Measurements from ENCODE around the gene ZNF618. TPM values are rescaled to one million over a fixed set of nuclear protein-coding genes. Genes with fewer than 3 reads are reported as not detected.

The ZNF618 gene
- total RNA-seq, 1 experiment from 2014 or later = 22.0 TPM

DNA sequence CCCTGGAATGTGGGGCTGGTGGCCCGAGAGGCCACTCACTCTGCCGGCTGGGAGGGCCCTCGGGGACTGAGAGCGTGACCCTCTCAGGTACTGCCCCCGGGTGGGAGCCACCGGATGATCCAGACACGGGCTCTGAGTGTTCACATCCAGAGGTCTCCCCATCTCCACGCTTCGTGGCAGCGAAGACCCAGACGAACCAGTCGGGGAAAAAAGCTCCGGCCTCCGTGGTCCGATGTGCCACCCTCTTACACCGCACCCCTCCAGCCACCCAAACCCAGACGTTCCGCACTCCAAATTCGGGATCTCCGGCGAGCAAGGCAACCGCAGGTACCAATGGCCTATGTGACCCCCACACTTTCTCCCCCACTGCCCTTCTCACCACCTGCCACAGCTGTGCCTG lies 152.5 kb downstream of the ZNF618 start:
- POLR2A ChIA-PET = no interaction called here
- ATAC-seq = no peak
- no peak for DNase-seq (ENCODE audit: low spot score)
- H3K27ac Mint-ChIP-seq = no peak overlapping the region
- no peaks in the 10 kb centered on the region for H3K27me3 Mint-ChIP-seq (ENCODE audit: low read depth)
- H3K4me3 Mint-ChIP-seq = no peak overlapping the region
- peaks cover 7% of the 10 kb centered on the region for H3K4me1 Mint-ChIP-seq
- H3K9me3 Mint-ChIP-seq = peaks cover 8% of the 10 kb centered on the region
- CTCF ChIA-PET = no interaction called here
- TF ChIP-seq SMAD3 (CRISPR knock-in tag; IDR thresholded peaks at IDR 0.05; ENCODE audit: borderline replicate concordance) (no peak), NR3C1 (CRISPR knock-in tag; conservative IDR thresholded peaks at IDR 0.05; ENCODE audit: low read depth) (no peak), ATF2 (CRISPR knock-in tag; IDR thresholded peaks at IDR 0.05; ENCODE audit: borderline replicate concordance, low read depth) (no peak), USF1 (CRISPR knock-in tag; IDR thresholded peaks at IDR 0.05) (no peak), SMAD4 (CRISPR knock-in tag; IDR thresholded peaks at IDR 0.05) (no peak), ZSCAN18 (CRISPR knock-in tag; IDR thresholded peaks at IDR 0.05) (no peak), STAT6 (CRISPR knock-in tag; conservative IDR thresholded peaks at IDR 0.05; ENCODE audit: low read depth) (no peak), MLX (CRISPR knock-in tag; IDR thresholded peaks at IDR 0.05) (no peak), CREB1 (CRISPR knock-in tag; IDR thresholded peaks at IDR 0.05) (no peak), FOXK1 (CRISPR knock-in tag; IDR thresholded peaks at IDR 0.05) (no peak)
- peaks cover 23% of the 10 kb centered on the region for H3K36me3 Mint-ChIP-seq

DNA sequence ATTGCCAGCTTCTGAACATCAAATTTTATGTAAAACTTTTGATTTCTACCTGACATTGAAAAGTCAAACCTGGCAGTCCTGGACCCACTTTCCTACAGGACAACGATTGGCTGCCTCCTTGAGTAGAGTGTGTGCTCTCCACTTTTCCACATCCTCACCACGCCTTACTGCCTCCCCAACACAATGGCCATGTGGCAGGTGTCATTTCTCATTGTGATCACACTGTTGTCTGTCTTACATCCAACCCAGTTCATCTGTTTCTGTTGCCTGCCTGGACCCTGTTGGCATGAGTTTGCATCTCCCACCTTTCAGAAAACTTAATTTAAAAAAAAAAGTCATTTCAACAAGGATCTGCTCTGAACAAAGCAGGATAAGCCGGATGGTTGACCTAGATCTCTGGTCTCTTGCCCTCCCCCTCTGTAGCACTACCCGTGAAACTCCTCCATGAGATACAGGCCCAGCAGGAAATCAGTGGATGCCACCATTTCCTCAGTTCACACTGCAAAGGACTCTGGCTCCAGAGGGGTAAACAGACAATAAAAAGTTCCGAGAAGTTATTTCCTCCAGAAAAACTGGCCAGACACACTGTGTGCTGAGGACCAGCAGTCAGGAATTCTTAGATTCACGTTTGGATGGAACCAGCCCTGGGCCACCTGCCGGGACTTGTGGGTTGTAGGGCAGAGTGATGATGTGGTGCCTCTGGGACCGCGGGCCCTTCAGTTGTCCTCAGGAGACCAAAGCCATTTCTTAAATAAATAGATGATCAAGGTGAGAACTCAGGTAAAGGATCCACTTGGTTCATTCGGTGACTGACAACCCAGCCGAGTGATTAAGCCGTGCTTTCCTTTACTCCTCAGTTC lies 153.4 kb downstream of the ZNF618 start:
- POLR2A ChIA-PET = no interaction called here
- H3K4me3 Mint-ChIP-seq = no peak overlapping the region
- TF ChIP-seq, protein P1, sequence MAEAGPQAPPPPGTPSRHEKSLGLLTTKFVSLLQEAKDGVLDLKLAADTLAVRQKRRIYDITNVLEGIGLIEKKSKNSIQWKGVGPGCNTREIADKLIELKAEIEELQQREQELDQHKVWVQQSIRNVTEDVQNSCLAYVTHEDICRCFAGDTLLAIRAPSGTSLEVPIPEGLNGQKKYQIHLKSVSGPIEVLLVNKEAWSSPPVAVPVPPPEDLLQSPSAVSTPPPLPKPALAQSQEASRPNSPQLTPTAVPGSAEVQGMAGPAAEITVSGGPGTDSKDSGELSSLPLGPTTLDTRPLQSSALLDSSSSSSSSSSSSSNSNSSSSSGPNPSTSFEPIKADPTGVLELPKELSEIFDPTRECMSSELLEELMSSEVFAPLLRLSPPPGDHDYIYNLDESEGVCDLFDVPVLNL (CRISPR knock-in tag; IDR thresholded peaks at IDR 0.05; ENCODE audit: borderline replicate concordance, low read depth) = no peak
- no peak for TF ChIP-seq ZNF121 (CRISPR knock-in tag; IDR thresholded peaks at IDR 0.05)
- no peak for TF ChIP-seq SP1 (CRISPR knock-in tag; conservative IDR thresholded peaks at IDR 0.05)
- no peak for TF ChIP-seq NFATC4 (CRISPR knock-in tag; IDR thresholded peaks at IDR 0.05)
- TF ChIP-seq GTF2I (CRISPR knock-in tag; conservative IDR thresholded peaks at IDR 0.05) = no peak
- TF ChIP-seq, protein P2, sequence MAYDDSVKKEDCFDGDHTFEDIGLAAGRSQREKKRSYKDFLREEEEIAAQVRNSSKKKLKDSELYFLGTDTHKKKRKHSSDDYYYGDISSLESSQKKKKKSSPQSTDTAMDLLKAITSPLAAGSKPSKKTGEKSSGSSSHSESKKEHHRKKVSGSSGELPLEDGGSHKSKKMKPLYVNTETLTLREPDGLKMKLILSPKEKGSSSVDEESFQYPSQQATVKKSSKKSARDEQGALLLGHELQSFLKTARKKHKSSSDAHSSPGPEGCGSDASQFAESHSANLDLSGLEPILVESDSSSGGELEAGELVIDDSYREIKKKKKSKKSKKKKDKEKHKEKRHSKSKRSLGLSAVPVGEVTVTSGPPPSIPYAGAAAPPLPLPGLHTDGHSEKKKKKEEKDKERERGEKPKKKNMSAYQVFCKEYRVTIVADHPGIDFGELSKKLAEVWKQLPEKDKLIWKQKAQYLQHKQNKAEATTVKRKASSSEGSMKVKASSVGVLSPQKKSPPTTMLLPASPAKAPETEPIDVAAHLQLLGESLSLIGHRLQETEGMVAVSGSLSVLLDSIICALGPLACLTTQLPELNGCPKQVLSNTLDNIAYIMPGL (CRISPR knock-in tag; IDR thresholded peaks at IDR 0.05) = no peak
- no peak for TF ChIP-seq RORB (CRISPR knock-in tag; IDR thresholded peaks at IDR 0.05)
- no peak for TF ChIP-seq FOXJ3 (CRISPR knock-in tag; IDR thresholded peaks at IDR 0.05; ENCODE audit: borderline replicate concordance)
- no peak for TF ChIP-seq ETV6 (CRISPR knock-in tag; IDR thresholded peaks at IDR 0.05)
- TF ChIP-seq ZNF232 (CRISPR knock-in tag; IDR thresholded peaks at IDR 0.05) = no peak
- no peak for TF ChIP-seq EMX1 (CRISPR knock-in tag; IDR thresholded peaks at IDR 0.05)
- TF ChIP-seq ZSCAN18 (CRISPR knock-in tag; IDR thresholded peaks at IDR 0.05) = no peak
- TF ChIP-seq IRF2 (CRISPR knock-in tag; IDR thresholded peaks at IDR 0.05; ENCODE audit: borderline replicate concordance, low read depth) = no peak
- no peak for TF ChIP-seq MAX (CRISPR knock-in tag; IDR thresholded peaks at IDR 0.05)
- H3K27me3 Mint-ChIP-seq (ENCODE audit: low read depth) = no peaks in the 10 kb centered on the region
- ATAC-seq (no peak), DNase-seq (ENCODE audit: low spot score) (no peak)
- peaks cover 7% of the 10 kb centered on the region for H3K4me1 Mint-ChIP-seq
- H3K27ac Mint-ChIP-seq = no peak overlapping the region
- no peaks in the 10 kb centered on the region for H3K9me3 Mint-ChIP-seq
- CTCF ChIA-PET = no interaction called here
- peaks cover 15% of the 10 kb centered on the region for H3K36me3 Mint-ChIP-seq
